Esophagus squamous epithelium (tissue), 5 donors: Measurements from ENCODE around the gene ANKRD60. TPM values are rescaled to one million over a fixed set of nuclear protein-coding genes. Genes with fewer than 3 reads are reported as not detected.
A peak's percentile ranks its signal among the peaks of the same experiment; 100 is the strongest.

ENCODE experiments used
- DNase-seq: peaks from one replicate; lab custom pipeline; 2025; lab: John Stamatoyannopoulos, UW
- H3K27ac ChIP-seq, 4 donors: fragments of 200-600 bp; sonication (generic); one replicate each; pipeline ENCODE4 v1.5.1; 2016 to 2019; ENCODE audit warnings: mild to moderate bottlenecking in 1 of 4
- H3K27me3 ChIP-seq, 4 donors: fragments of 200-600 bp; sonication (generic); 1 replicate in 3 of 4; 2 replicates in 1 of 4; pipeline versions ENCODE4 v1.5.1 to v1.6.0; 2017 to 2021; ENCODE audit warnings: antibody characterized with exemption in 1 of 4
- H3K36me3 ChIP-seq, 3 donors: fragments of 200-600 bp; sonication (generic); one replicate each; pipeline ENCODE4 v1.5.1; 2016 to 2019
- H3K4me1 ChIP-seq, 3 donors: fragments of 200-600 bp; sonication (generic); one replicate each; pipeline ENCODE4 v1.5.1; 2017 to 2019
- H3K4me3 ChIP-seq, 4 donors: fragments of 200-600 bp; sonication (generic); 1 replicate in 3 of 4; 2 replicates in 1 of 4; pipeline ENCODE4 v1.5.1; 2016 to 2019; ENCODE audit warnings: mild to moderate bottlenecking in 2 of 4, moderate library complexity in 1 of 4
- H3K9me3 ChIP-seq, 3 donors: fragments of 200-600 bp; sonication (generic); one replicate each; pipeline ENCODE4 v1.5.1; 2016 to 2019
- CTCF ChIP-seq, 6 experiments: fragments of 450-650 bp in 4 of 6; fragments of 200-600 bp in 2 of 6; sonication (generic) in 2 of 6; IDR thresholded peaks; one replicate each; pipeline ENCODE4 v1.5.1; 2016 to 2019; ENCODE audit warnings: antibody characterized with exemption in 6 of 6, mild to moderate bottlenecking in 4 of 6, moderate library complexity in 4 of 6
- POLR2A ChIP-seq, 4 donors: fragments of 450-650 bp; IDR thresholded peaks; one replicate each; pipeline ENCODE4 v1.6.1; 2017; ENCODE audit warnings: antibody characterized with exemption in 4 of 4, mild to moderate bottlenecking in 4 of 4, moderate library complexity in 3 of 4
- WGBS, 2 donors: methylation state at CpG; one replicate each; pipeline ENCODE4 v1.1.5; 2018; 5-methylcytosine and 5-hydroxymethylcytosine counted together
- intact Hi-C: fragments of 100-400 bp; cut with DNase I; formaldehyde crosslinking; loops from one replicate; pipeline ENCODE4 v1.15.0; 2022
- total RNA-seq, 4 donors: library from RNA; depleted of rRNA; stranded (reverse); fragments of >200 nt; gene quantifications; one replicate each; pipeline ENCODE4 v1.1.0, GENCODE V29; 2016
- donor health status: DM: yes; HTN: yes; CAD: no.

ANKRD60 gene
- total RNA-seq: not detected

DNA sequence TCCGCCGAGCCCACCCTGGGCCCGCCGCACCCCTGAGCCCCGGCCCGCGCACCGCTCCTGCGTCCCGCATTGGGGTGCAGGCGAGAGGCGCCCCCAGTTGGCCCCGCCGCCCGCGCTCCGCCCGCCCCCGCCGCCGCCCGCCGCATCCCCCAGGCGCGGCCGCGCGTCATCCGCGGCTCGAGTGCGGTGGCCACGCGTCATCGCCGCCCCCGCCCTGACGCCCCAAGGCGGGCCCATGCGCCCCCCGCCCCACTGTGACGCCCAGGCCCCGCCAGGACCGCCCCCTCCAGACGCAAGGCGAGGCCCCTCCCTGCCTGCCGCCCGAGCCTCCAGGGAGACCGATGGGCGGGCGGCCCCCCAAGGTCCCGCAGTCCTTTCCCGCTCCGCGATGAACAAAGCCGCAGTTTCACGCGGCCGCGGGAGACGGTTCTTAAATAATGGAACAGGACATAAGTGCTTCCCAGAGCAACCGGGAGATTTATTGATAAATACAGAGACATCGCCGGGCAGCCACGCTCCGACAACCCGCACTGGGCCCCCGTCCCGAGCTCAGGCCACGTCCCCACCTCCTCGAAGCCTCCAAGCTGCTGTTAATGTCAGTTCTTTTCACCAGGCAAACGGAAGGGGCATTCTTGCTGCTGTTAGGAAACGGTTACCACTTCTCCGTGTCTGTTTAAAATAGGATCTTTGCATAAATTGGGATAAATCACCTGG lies at the start of gene ANKRD60:
TSS of gene ANKRD60 (minus strand) at position 170 of the 714 bp plus-strand sequence. CDS start at position 170, 0 bp downstream.
- Histone ChIP-seq H3K27ac (no peak within 1 kb of the TSS), H3K36me3 (peaks cover 0 to 17% (median 0%) of the 10 kb centered on the region in 3 donors), H3K27me3 (peaks cover 6 to 68% (median 11%) of the 10 kb centered on the region in 4 donors), H3K4me1 (peaks cover 0 to 13% (median 7%) of the 10 kb centered on the region in 3 donors), H3K9me3 (no peaks in the 10 kb centered on the region), H3K4me3 (peak within 1 kb of the TSS in 2 of 4 donors; percentile 27 to 53)
- 25% methylated on average over 13 of the region's 74 CpGs; no CpG with 5 or more reads in 1 of the 2 donors for WGBS, 2 donors
- TF ChIP-seq CTCF (IDR thresholded peaks at IDR 0.05) (no peak), POLR2A (IDR thresholded peaks at IDR 0.05) (no peak)
- intact Hi-C loops: loop anchor here (10.0 kb wide), 1 partner anchor 714 kb away; no protein-coding TSS in a partner anchor
- no peak for DNase-seq

GRCh38 chr20:58277578-58278472 lies 49.4 kb upstream of the ANKRD60 start:
- Histone ChIP-seq H3K9me3 (no peaks in the 10 kb centered on the region), H3K27me3 (no peaks in the 10 kb centered on the region), H3K27ac (no peak overlapping the region), H3K4me1 (no peaks in the 10 kb centered on the region), H3K4me3 (no peak overlapping the region), H3K36me3 (peaks cover 0 to 2% (median 0%) of the 10 kb centered on the region in 3 donors)
- no peak for DNase-seq
- WGBS, 2 donors: 69 to 75% methylated on average over 4 of the region's 4 CpGs
- intact Hi-C loops: no loop called here
- TF ChIP-seq CTCF (IDR thresholded peaks at IDR 0.05) (no peak), POLR2A (IDR thresholded peaks at IDR 0.05) (no peak)

DNA sequence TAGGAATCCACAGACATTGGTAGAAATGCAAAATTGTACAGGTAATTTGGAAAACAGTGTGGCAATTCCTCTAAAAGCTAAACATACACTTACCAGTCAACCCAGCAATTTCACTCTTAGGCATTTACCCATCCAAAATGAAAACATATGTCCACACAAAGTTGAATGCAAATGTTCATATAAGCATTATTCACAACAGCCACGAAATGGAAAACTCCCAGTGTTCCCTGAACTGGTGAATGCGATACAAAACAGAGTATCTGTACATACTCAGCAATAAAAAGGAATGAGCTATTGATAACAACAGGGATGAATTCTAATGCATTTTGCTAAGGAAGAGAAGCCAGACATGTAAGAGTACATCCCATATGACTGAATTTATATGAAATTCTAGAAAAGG lies 48.7 kb upstream of the ANKRD60 start:
- WGBS, 2 donors: 95 to 96% methylated on average over 2 of the region's 2 CpGs
- TF ChIP-seq POLR2A (IDR thresholded peaks at IDR 0.05): no peak
- no peak for TF ChIP-seq CTCF (IDR thresholded peaks at IDR 0.05)
- H3K4me1 ChIP-seq: no peaks in the 10 kb centered on the region
- no peak overlapping the region for H3K4me3 ChIP-seq
- H3K36me3 ChIP-seq: peaks cover 0 to 6% (median 0%) of the 10 kb centered on the region in 3 donors
- no peaks in the 10 kb centered on the region for H3K9me3 ChIP-seq
- intact Hi-C loops: no loop called here
- no peaks in the 10 kb centered on the region for H3K27me3 ChIP-seq
- H3K27ac ChIP-seq: no peak overlapping the region
- DNase-seq: no peak

DNA sequence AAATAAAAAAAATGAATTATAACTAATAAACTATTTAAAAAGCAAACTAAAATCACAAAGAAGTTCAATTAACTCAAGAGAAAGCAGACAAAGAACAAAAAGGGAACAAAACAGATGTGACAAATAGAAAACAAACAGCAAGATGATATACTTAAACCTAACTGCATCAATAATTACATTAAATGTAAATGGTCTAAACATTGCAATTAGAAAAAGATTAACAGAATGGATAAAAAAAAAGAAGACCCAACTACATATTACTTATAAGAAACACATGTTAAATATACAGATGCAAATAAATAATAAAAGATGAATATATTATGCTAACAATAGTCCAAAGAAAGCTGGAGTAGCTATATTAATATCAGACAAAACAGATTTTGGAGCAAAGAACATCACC lies 45.9 kb upstream of the ANKRD60 start:
- H3K36me3 ChIP-seq: peaks cover 0 to 33% (median 0%) of the 10 kb centered on the region in 3 donors
- no peak for DNase-seq
- intact Hi-C loops: no loop called here
- no peak overlapping the region for H3K4me3 ChIP-seq
- H3K27me3 ChIP-seq: no peaks in the 10 kb centered on the region
- no peak overlapping the region for H3K27ac ChIP-seq
- no peak for TF ChIP-seq CTCF (IDR thresholded peaks at IDR 0.05)
- no peak for TF ChIP-seq POLR2A (IDR thresholded peaks at IDR 0.05)
- H3K4me1 ChIP-seq: no peaks in the 10 kb centered on the region
- H3K9me3 ChIP-seq: no peaks in the 10 kb centered on the region
